HG02623 (cell line): Measurements from ENCODE around the gene SPTLC3.

Source experiments
- ATAC-seq: cut with Tn5 transposase; IDR thresholded peaks from one replicate; pipeline ENCODE4 v1.9.1; 2021; ENCODE audit warnings: moderate library complexity; ENCODE audit not compliant: unreplicated experiment

Gene SPTLC3

DNA sequence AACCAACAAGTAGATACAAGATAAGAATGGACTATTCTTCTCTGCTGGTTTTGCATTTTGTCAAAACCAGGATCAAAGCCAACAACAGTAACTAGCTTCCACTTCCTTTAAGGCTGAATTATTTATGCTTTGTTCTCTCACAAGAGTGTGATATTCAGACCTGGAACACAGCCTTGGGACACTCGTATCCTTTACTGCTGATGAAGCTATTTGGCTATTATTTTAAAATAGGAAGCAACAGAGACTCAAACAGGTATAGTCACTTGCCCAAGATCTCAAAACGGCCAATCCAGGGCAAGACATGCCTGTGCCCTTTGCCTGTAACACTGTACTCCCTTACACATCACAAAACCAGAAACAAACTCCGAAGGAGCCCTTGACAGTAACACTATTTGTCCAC lies 19.9 kb downstream of the SPTLC3 start:
- ATAC-seq, result no peak

DNA sequence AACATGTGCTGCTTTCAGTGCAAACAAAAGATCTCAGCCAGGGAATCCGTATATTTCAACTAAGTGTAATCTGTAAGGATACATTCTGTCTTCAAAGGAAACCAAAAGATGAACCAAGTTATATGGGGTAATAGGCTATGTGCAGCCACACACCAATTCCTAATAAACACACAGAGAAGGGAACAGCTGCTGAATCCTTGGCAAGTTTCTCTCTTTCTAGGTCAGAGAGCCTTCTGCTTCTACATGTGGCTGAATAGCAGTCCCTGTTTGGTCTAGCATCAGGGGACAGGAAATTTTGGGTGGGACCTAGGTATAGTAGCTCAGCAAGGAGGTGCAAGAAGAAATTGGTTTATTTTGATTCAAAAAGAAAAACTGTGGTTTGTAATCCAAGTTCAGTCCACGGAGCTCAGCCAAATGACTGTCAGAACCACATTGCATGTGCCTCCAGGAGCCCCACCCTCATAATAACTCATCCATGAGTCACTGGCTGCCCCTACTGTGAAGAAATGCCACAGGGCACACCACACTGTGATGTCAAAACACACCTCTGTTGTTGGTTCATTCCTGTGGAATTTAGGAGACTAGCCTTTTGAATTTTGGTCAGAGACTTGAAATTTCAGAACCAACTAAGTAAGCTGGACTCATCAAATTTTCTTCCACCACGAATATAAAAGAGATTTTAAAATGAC lies 21.1 kb downstream of the SPTLC3 start:
- no peak for ATAC-seq

DNA sequence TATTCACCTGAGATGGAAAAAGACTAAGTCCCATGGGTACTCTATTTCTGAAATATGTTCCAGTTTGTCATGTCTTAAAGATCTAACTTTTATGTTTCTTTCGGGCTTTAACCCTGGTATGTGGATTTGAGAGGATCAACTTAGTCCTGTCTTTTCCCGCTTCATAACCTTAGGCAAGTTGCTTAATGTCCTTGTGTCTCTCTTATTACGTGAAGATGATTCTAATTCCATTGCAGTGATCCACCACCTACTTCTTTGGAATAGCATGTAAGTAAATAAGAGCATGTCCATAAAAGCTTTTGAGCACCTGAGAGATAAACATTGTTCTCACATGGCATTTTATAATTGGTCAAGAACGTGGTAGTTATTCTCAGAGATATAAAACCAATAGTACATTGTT lies 23.0 kb downstream of the SPTLC3 start:
- ATAC-seq, result no peak

DNA sequence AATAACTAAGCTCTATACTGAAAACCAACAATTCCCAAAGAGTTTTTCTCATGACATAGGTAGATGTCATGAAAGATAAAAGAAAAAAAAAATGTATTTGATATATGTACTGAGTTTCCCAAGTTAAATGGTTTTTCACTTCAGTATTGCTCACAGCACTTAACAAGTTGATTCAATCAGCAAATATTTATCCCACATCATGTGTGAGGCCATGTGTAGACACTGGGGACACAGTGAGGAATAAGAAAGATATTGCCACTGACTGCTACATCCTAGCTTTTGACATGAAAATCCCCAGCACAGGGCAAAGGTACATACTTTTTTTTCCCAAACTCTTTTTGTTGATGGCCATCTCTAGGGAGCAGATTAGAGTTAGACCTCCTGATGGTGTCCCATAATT lies 25.3 kb downstream of the SPTLC3 start:
- no peak for ATAC-seq

DNA sequence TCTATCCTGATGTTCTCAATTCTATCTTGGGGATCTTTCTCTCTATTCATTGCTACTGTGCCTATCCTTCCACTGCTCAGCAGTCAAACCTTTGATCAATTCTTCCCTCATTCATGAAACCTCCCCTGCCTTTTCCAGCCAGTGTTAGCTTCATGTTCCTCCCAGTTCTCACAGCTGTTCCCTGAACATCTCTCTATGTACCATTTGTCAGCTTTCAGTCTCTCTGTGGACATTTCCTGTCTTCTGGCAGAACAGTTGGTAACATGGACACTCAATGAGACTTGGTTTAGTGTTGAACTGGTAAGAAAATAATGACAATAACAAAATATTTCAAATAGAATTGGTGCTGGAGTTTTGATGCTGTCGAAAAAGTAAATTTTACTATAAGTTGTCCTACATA lies 26.2 kb downstream of the SPTLC3 start:
- no peak for ATAC-seq

DNA sequence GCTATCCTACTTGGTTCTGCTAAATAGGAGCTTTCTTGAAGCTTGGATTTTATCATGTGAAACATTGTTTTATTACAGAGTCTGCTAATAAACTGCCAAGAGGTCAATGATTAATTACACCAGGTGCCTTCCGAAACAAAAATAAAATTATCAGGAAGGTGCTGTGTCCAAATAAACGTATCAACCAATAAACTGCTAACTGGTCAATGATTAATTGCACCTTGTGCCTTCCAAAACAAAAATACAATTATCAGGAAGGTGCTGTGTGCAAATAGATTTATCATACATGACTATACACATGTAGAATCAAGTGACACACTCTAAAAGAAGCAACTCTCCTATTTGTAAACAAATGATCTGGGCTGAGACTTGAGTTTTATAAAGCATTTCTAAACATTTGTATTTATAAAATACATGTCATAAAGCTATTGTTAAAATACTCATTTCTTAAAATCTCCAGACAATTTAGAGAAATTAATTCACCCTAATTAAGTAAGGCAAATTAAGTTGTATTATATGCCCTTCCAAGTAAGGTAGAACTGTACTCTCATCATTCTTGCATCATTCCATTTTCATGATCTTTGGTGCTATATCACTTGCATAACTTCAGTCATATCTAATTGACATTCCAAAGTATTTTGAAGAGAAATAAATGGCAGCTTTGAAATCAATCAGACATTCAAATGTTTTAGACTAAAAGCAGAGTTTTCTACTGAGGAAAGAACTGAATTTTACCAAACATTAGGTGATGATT lies 26.8 kb downstream of the SPTLC3 start:
- no peak for ATAC-seq

DNA sequence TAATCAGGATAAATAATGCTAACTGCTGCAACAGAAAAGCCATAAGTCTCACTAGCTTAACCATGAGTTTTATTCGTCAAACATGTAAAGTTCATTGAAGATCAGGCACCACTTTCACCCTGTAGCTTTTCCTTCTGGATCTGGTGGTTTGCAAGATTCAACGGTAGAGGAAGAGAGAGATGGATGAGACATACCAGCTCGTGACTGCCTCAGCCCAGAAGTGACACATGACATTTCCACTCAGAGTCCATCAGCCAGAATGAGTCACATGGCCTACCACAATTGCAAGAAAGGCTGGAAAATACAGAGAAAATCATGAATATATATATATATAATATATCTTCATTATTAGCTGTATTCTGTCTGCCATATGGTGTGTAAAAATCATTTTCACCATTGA lies 29.0 kb downstream of the SPTLC3 start:
- ATAC-seq, result no peak

DNA sequence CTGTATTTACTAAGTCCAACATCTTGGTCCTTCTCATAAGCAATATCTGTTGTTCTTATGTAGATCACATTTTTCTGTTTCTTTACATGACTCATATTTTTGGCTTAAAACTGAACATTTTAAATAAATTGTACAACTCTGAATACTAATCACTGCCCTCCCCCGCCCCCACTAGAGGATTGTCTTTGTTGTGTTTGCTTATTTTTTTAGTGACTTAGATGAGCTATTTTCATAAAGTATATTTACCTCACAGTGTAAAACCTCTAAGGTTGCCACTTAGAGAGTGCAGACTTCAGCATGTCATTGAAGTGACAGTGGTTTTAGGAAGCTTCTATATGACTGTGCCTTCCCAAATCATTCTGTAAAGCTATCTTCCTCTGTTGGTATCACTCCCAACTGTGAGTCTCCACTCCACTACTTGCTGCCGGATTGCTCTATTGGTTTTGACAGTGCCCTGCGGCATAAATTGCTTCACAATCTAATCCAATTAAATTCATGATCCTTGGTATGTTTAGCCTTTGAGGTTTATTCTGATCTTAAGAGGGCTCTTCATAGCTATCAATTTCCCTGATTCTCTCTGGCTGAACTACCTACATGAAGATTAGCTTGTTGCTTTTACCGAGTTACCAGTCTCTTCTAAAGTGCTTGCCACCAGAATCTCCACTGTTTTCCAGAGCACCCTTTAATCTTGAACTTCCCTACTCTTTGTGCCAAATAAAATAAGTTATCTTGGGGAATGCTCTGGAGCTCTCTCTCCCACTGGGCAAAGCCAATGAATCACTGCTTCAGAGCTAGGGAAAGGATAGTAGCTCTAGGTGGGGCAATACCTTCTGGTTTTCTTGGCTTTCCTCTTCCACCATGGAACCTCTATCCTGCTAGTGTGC lies 33.0 kb downstream of the SPTLC3 start:
- ATAC-seq, result no peak

DNA sequence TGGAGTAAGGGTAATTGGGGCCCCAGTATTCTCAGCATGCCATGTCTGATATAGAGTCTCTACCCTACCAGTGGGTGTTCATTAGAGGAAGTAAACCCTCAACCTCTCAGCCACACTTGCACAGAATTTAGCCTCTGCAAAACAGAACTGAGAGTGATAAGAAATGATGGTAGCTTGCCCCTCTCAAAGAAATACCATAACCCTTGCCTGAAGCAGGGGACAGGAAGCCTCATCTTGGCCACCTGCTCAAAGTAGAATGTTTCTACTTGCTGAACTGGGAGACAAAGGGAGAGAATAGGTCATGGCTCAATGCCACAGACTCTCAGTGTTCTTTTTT lies 33.7 kb downstream of the SPTLC3 start:
- ATAC-seq, result no peak

DNA sequence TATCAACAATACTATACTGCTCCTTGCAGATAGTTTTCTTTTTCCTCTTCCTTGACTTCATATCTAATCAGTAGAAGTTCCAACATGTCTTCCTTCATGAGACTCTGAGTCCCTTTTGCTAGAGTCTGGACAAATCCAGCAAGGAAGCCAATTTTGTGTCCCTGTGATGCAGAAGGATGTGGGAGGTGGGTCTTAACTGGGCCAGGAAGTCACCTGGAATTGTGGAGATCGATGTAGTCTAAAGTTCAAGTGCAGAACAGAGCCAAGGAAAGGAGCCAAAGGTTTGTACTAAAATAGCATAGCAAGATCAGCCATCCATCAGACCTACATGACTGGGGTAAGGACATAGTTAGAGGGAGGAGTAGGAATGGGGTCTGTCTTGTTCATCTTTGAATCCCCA lies 37.6 kb downstream of the SPTLC3 start:
- ATAC-seq, result no peak

DNA sequence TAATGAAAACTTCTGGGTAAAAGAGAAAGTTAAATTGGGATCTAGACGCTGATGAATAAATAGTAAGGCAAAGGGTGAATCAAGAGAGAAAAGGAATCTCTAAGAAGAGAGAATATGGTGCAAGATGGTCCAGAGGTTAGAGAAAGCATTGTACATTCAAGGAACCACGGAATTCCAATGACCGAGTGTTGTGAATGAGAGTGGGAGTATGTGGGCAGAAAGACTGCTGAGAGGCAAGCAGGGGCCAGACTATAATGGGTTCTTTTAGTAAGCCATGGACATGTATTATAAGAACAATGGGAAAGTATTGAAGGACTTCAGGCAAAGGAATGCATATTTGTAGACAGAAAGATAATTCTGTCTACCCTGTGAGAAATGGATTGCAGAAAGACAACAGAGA lies 45.2 kb downstream of the SPTLC3 start:
- no peak for ATAC-seq

DNA sequence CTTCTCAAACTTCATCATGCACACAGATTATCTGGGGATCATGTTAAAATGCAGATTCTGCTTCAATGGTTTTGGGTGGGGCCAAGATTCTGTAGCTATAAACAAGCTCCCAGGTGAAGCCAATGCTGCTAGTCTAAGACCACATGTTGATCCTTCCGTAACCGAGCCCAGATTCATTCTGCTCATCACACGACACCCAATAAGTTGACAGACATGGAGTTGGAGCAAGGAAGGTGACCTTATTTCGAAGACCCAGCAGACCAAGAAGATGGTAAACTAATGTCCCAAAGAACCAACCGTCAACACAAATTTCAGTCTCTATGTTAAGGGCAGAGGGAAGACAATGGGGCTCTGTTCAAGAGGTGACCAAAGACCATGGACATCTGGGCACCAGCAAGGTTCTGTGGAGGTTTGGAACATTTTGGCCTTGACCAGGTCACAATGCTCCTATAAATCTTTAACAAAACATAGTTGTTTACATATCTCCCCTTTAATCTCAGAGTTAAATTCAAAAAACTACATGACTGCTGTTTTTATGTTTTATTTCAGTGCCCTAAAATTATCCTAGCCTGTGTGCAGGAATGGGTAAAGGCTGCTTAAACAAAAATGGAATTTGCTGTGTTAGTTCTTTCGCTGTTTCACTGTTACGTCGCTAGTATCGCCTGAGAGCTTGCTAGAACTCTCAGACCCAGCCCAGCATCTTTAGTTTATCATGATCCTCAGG lies 50.1 kb downstream of the SPTLC3 start:
- no peak for ATAC-seq

DNA sequence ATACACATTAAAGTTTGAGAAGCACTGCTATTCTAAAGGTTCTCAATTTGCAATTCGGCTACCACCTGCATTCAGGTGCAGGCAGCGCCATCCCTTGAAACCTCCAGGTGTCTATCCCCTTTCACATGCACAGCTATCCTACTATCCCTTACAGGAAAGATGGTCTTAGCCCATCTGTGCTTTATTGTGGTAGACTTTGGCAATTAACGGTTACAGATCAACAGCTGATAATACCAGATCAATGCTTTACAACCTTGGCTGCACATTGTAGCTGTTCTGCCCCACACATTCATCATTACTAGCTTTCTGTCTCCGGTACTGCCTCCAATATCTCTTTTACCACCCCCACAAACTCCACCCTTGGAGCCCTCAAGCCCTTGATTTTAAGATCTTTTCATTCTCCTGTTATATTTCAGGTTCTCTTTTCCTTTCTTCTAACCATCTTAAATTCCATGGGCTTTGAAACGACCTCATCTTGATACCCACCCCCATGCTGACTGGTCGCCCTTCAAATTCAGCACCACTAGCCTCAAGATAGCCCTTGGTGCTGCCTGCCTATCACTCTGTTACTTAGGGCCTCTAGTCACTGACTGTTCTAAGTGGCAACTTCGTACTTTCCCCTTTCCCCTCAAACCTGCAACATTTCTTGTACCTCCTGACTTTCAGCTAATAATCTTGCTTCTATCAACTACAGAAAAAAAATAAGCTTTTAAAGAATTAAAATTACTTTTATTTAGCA lies 50.8 kb downstream of the SPTLC3 start:
- ATAC-seq, result no peak

DNA sequence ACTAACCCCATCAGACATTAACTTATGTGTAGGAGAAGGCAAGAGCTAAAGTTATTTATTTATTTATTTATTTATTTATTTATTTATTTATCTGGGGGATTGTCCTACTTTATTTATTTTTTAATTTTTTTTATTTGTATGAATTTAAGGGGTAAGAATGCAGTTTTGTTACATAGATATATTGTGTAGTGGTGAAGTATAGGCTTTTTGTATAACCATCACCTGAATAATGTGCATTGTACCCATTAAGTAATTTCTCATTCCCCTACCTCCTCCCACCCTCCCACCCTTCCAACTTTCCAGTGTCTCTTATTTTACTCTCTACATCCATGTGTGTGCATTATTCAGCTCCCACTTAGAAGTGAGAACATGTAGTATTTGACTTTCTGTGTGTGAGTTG lies 51.6 kb downstream of the SPTLC3 start:
- ATAC-seq, result no peak

DNA sequence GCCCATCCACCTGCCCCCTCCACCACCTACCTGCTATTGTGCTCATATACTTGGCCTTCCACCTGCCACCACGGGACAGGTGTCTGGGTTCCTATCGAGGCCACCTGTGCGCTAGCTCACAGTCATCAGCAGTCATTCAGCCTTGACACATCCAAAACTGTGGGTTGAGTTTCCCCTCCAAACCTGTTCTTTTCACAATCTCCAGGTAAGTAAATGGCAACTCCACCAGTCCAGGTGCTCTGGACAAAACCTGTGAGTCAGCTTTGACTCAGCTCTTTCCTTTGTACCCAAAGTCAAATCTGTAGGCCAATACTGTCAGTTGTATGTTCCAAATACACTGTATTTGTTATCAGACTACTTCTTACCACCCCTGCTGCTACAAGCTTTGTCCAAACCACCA lies 52.6 kb downstream of the SPTLC3 start:
- no peak for ATAC-seq

DNA sequence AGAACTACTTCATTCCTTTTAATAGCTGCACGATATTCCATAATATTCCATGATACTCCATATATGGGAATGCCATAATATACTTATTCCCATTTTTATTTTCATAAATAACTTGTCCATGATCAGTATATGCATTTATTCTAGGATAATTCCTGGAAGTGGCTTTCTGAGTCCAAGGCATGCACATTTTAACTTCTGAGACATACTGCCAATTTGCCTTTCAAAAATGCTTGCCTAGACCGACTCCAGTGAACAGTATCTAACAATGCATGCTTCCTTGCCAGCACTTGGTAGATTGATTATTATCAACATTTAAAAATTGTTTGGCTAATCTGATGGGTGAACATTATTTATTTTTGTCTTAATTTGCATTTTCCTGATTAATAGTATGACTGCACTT lies 54.0 kb downstream of the SPTLC3 start:
- no peak for ATAC-seq

DNA sequence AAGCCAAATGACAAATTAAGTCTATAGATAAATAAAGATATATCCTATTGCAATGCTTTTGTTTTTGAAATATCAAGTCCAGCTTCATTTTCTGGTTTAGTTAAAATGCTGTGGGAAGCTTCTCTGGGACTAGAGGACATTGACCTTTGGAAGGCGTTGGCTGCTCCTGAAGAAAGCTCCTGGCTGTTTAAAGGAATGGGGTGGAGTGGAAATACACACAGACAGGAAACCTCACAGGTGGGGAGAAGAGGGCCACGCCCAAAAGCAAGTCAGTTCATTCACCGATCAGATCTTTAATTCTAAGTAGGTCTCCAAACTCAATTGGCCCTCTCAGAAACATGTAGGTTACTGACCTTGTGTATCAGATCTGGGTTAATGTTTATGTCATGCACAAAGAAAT lies 59.6 kb downstream of the SPTLC3 start:
- no peak for ATAC-seq

DNA sequence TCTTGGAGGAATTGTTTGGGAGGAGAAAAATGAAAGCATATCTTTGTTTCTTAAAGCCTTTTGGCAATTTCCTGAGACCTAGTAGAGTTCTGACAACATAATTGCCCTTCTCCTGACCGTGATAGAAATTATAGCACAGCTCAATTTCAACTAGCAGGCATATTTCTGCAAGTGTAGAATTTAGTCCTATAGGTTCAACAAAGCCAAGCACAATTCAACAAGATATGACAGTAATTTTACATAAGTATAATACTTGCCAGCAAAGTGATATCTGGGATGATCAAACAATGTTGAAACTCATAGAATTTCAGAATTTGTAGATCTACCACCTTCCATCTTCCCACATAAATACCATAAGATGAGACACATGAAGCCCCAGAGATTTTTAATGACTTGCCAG lies 73.1 kb downstream of the SPTLC3 start:
- ATAC-seq, result no peak

DNA sequence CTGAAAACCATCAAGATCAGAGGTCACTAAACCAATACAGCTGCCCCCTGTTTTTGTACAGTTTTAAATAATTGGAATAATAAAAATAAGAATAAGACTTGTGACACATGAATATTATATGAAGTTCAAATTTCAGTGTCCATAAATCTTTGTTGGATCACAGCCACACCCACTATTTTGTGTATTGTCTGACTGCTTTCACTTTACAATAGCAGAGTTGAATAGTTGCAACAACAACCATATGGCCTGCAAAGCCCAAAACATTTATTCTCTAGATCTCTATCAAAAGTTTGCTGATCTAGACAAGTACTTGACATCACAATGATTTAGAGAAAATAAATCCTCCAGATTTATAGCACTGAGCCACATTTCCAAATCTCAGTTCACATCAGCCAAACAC lies 73.6 kb downstream of the SPTLC3 start:
- no peak for ATAC-seq

DNA sequence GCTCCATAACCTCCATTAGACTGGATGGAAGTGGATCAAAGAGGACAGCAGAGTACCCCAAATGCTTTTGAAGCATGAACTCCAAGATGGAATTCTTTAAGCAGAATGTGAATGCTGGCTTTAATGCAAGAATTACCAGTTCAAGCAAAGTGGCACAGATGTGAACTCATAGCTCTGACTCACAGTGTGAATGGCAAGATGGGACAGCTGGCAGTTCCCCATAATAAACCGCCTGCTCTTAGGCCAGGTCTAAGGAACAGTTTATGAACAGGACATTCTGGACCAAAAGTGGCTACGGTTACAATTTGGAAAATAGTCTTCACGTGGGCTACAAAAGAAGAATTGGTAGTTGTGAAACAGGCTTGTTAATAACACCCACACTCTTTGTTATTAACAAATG lies 76.5 kb downstream of the SPTLC3 start:
- no peak for ATAC-seq
